Lower leg skin (tissue), 4 donors: ENCODE data around the gene SH2D4B. TPM values are rescaled to one million over a fixed set of nuclear protein-coding genes. Genes with fewer than 3 reads are reported as not detected.

ENCODE experiments used
- DNase-seq, 2 donors: peaks; one replicate each; pipeline ENCODE4 v3.0.0-alpha.2; 2019; ENCODE audit warnings: low spot score in 2 of 2
- H3K4me3 ChIP-seq: fragments of 200-600 bp; sonication (generic); 2 replicates; pipeline ENCODE4 v1.5.1; 2017; ENCODE audit warnings: mild to moderate bottlenecking, low read depth; ENCODE audit not compliant: poor library complexity, severe bottlenecking
- CTCF ChIP-seq, 3 donors: fragments of 450-650 bp; IDR thresholded peaks; one replicate each; pipeline ENCODE4 v1.5.1; 2016; ENCODE audit warnings: antibody characterized with exemption in 3 of 3, mild to moderate bottlenecking in 3 of 3, moderate library complexity in 2 of 3
- POLR2A ChIP-seq, 2 donors: fragments of 450-650 bp; IDR thresholded peaks; one replicate each; pipeline ENCODE4 v1.6.1; 2016 to 2017; ENCODE audit warnings: antibody characterized with exemption in 2 of 2, mild to moderate bottlenecking in 1 of 2, moderate library complexity in 1 of 2
- WGBS, 2 donors: methylation state at CpG; one replicate each; pipeline ENCODE4 v1.1.5; 2018; 5-methylcytosine and 5-hydroxymethylcytosine counted together
- intact Hi-C: fragments of 100-400 bp; cut with DNase I; formaldehyde crosslinking; loops from one replicate; pipeline ENCODE4 v1.15.0; 2023; ENCODE audit warnings: low total_unique reads
- total RNA-seq, 4 donors: library from RNA; depleted of rRNA; stranded (reverse); fragments of >200 nt; gene quantifications; one replicate each; pipeline ENCODE4 v1.1.0, GENCODE V29; 2016

SH2D4B gene
- total RNA-seq, 4 donors from 2014 or later: 0.13 TPM; not detected in 3

DNA sequence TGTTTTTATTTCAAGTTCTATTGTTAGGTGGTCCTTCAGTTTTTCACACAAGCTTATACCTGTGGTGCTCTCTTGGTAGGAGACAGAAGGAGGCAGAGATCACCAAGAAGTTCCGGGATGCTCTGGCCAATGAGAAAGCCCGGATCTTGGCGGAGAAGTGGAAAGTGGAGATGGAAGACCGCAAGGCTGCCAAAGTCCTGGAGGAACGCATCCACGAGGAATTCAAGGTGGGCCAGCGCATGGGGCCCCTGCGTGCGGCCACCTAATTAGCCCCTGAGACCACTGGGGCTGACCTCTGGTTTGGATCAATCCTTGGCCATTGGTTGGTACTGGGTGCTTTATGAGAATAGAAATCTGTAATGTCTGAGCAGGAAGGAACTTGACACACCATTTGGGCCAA is 33.6 kb downstream of the SH2D4B start:
- TF ChIP-seq POLR2A (IDR thresholded peaks at IDR 0.05): no peak
- no peak for TF ChIP-seq CTCF (IDR thresholded peaks at IDR 0.05)
- WGBS, 2 donors: 98% methylated on average over 9 of the region's 9 CpGs
- H3K4me3 ChIP-seq: no peak overlapping the region
- DNase-seq: no peak
- intact Hi-C loops: no loop called here

DNA sequence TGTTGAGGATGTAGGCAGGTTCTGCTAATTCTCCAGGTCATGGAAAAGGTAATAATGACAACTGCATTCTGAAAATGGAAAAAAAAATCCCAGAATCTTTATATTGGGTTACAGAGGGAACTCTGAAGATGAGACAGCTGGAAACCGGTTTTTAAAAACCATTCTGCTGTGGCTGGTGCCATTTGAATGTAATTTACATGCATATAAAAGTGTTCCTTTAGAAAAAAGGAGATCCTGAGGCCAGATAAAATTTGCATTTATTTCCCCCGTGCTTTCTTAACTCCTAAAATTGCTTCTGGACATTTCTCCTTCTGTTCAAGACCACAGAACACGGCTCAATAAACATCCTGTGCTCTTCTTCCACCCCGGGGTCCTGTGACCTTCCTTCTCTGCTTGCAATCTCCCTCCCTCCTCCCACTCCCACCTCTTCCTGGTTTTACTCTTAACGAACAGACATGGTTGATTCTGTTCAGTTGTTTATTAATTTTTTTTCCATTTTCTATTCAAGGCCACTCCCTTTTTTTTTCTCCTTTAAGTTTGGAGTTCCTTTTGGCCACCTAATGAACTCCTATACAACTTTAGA is 41.6 kb downstream of the SH2D4B start:
- WGBS, 2 donors: 26 to 35% methylated on average over 5 of the region's 5 CpGs
- DNase-seq: no peak
- no peak overlapping the region for H3K4me3 ChIP-seq
- no peak for TF ChIP-seq POLR2A (IDR thresholded peaks at IDR 0.05)
- no peak for TF ChIP-seq CTCF (IDR thresholded peaks at IDR 0.05)
- intact Hi-C loops: no loop called here

DNA sequence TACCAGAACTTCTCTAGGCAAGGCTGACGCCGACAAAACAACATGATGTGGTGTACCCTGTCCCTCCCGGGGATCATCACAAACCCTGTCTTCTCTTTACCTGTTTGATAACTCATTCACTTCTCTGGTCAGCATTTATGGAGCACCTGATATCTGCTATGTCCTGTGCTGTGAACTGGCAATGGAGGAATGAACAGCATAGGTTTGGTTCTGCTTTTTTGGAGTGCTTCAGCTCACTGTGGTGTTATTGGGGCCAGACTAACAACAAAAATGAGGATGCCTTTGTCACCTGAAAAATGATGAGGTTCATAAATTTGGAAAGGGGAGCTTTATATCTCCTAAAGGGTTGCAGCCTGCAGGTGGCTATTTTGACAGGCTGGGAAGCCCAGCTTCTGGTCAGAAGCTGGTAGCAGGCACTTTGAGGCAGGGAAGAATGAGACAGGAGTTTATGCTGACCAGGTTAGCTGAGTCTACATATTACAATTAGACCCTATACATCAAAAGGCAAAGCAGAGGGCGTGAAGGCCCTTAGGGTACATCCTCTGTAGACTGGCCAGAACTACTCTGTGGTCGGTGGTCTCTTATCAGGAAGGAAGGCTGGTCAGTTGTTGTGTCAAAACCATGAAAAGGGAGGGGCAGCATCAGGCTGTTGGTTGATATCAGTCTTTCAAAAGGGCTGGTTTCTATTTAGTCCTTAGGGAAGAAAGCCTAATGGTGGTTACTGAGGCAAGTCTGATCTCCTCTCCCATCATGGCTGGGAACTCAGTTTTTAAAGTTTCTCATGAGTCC is 42.3 kb downstream of the SH2D4B start:
- WGBS, 2 donors: 78 to 86% methylated on average over 5 of the region's 5 CpGs
- intact Hi-C loops: no loop called here

GRCh38 chr10:80580638-80581468 is 43.2 kb downstream of the SH2D4B start:
- no peak for DNase-seq
- WGBS, 2 donors: 78 to 89% methylated on average over 7 of the region's 7 CpGs
- intact Hi-C loops: no loop called here
- no peak for TF ChIP-seq POLR2A (IDR thresholded peaks at IDR 0.05)
- no peak for TF ChIP-seq CTCF (IDR thresholded peaks at IDR 0.05)
- H3K4me3 ChIP-seq: no peak overlapping the region

More for the DNA sequence above, 42.3 kb downstream of the SH2D4B start:
- no peak overlapping the region for H3K4me3 ChIP-seq
- DNase-seq: no peak
- no peak for TF ChIP-seq CTCF (IDR thresholded peaks at IDR 0.05)

GRCh38 chr10:80581469-80581835 is 43.8 kb downstream of the SH2D4B start:
- no peak for DNase-seq
- intact Hi-C loops: no loop called here
- H3K4me3 ChIP-seq: no peak overlapping the region
- WGBS, 2 donors: 67 to 83% methylated on average over 5 of the region's 5 CpGs
- TF ChIP-seq CTCF (IDR thresholded peaks at IDR 0.05): no peak
- TF ChIP-seq POLR2A (IDR thresholded peaks at IDR 0.05): no peak
